ENCODE data around the gene ZNF423. TPM values are rescaled to one million over a fixed set of nuclear protein-coding genes. Genes with fewer than 3 reads are reported as not detected.

ZNF423 gene
- polyA plus RNA-seq, 4 donors: 0.54 to 10.3 (median 2.9) TPM; not detected in 1

DNA sequence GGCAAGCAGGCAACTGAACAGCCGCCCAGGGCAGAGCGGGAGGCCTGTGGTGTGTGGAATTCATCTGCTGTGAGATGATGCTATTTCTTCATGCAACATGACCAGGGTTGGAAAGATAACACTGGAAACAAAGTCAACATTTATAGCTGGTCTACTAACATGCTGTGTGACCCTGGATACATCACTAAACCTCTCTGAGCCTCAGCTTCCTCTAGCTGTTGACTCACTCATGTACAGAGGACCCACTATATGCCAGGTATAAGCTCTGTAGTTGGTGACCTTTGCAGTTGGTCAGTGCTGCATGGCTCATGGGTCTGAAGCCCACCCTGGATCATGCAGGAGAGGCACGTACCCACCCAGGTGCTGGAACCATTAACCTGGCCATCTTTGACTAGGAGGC, 180.9 kb downstream of the ZNF423 start:
- no peaks in the 10 kb centered on the region for H3K4me1 ChIP-seq (ENCODE audit: control insufficient read depth in 3 of 3, insufficient read depth in 2 of 3, low read depth in 1 of 3, low read length in 2 of 3)
- no peak for FAIRE-seq
- H3K9me3 ChIP-seq (ENCODE audit: control insufficient read depth in 2 of 2, insufficient read depth in 1 of 2, low read depth in 1 of 2, low read length in 1 of 2): peaks cover 0 to 3% of the 10 kb centered on the region in 2 donors
- WGBS, 3 donors: 89 to 90% (median 90%) methylated on average over 3 of the region's 3 CpGs
- no peaks in the 10 kb centered on the region for H3K27me3 ChIP-seq (ENCODE audit: control insufficient read depth in 3 of 3, insufficient read depth in 3 of 3, low read length in 3 of 3)
- no peak overlapping the region for H3K4me3 ChIP-seq (ENCODE audit: low read depth in 1 of 3, low read length in 3 of 3)
- H3K36me3 ChIP-seq (ENCODE audit: control insufficient read depth in 3 of 3, insufficient read depth in 2 of 3, low read depth in 1 of 3, low read length in 3 of 3): peaks cover 0 to 2% (median 0%) of the 10 kb centered on the region in 3 donors
- H3K27ac ChIP-seq (ENCODE audit: low read depth in 1 of 3, low read length in 2 of 3): no peak overlapping the region
- DNase-seq: no peak

- 88 to 91% (median 91%) methylated on average over 15 of the region's 15 CpGs for WGBS, 3 donors
- Histone ChIP-seq H3K9me3 (ENCODE audit: control insufficient read depth in 2 of 2, insufficient read depth in 1 of 2, low read depth in 1 of 2, low read length in 1 of 2) (no peaks in the 10 kb centered on the region), H3K4me3 (ENCODE audit: low read depth in 1 of 3, low read length in 3 of 3) (no peak overlapping the region), H3K36me3 (ENCODE audit: control insufficient read depth in 3 of 3, insufficient read depth in 2 of 3, low read depth in 1 of 3, low read length in 3 of 3) (peaks cover 0 to 2% (median 0%) of the 10 kb centered on the region in 3 donors), H3K27ac (ENCODE audit: low read depth in 1 of 3, low read length in 2 of 3) (no peak overlapping the region), H3K4me1 (ENCODE audit: control insufficient read depth in 3 of 3, insufficient read depth in 2 of 3, low read depth in 1 of 3, low read length in 2 of 3) (no peaks in the 10 kb centered on the region), H3K27me3 (ENCODE audit: control insufficient read depth in 3 of 3, insufficient read depth in 3 of 3, low read length in 3 of 3) (no peaks in the 10 kb centered on the region)
- FAIRE-seq (no peak), DNase-seq (no peak)
Observed at GRCh38 chr16:49674351-49674851, 181.5 kb downstream of the ZNF423 start.

DNA sequence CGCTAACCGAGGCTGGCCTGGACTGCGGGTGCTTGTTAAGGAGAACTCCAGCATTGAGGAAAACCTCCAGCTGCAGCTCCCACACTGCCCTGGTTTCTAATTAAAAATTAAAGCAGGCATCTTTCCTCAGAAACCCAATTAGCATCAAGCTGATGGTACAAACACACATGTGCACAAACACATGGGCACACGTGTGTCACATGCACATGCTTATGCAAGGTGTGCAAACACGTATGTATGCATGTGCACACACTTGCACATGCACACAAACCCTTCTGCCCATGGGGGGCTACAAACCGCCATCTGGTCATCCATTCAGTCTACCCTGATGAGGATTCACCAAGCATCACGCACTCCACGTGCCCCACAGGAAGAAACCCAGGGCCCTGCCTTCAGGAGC, 182.5 kb downstream of the ZNF423 start:
- peaks cover 0 to 2% (median 0%) of the 10 kb centered on the region in 3 donors for H3K36me3 ChIP-seq (ENCODE audit: control insufficient read depth in 3 of 3, insufficient read depth in 2 of 3, low read depth in 1 of 3, low read length in 3 of 3)
- no peak overlapping the region for H3K4me3 ChIP-seq (ENCODE audit: low read depth in 1 of 3, low read length in 3 of 3)
- H3K4me1 ChIP-seq (ENCODE audit: control insufficient read depth in 3 of 3, insufficient read depth in 2 of 3, low read depth in 1 of 3, low read length in 2 of 3): no peaks in the 10 kb centered on the region
- 83 to 90% (median 85%) methylated on average over 8 of the region's 8 CpGs for WGBS, 3 donors
- FAIRE-seq (no peak), DNase-seq (no peak)
- no peak overlapping the region for H3K27ac ChIP-seq (ENCODE audit: low read depth in 1 of 3, low read length in 2 of 3)
- H3K27me3 ChIP-seq (ENCODE audit: control insufficient read depth in 3 of 3, insufficient read depth in 3 of 3, low read length in 3 of 3): no peaks in the 10 kb centered on the region
- H3K9me3 ChIP-seq (ENCODE audit: control insufficient read depth in 2 of 2, insufficient read depth in 1 of 2, low read depth in 1 of 2, low read length in 1 of 2): no peaks in the 10 kb centered on the region

GRCh38 chr16:49672753-49673152, 183.2 kb downstream of the ZNF423 start:
- DNase-seq: no peak
- Histone ChIP-seq H3K36me3 (ENCODE audit: control insufficient read depth in 3 of 3, insufficient read depth in 2 of 3, low read depth in 1 of 3, low read length in 3 of 3) (peaks cover 0 to 2% (median 0%) of the 10 kb centered on the region in 3 donors), H3K27me3 (ENCODE audit: control insufficient read depth in 3 of 3, insufficient read depth in 3 of 3, low read length in 3 of 3) (no peaks in the 10 kb centered on the region), H3K4me3 (ENCODE audit: low read depth in 1 of 3, low read length in 3 of 3) (no peak overlapping the region), H3K9me3 (ENCODE audit: control insufficient read depth in 2 of 2, insufficient read depth in 1 of 2, low read depth in 1 of 2, low read length in 1 of 2) (no peaks in the 10 kb centered on the region), H3K27ac (ENCODE audit: low read depth in 1 of 3, low read length in 2 of 3) (no peak overlapping the region), H3K4me1 (ENCODE audit: control insufficient read depth in 3 of 3, insufficient read depth in 2 of 3, low read depth in 1 of 3, low read length in 2 of 3) (no peaks in the 10 kb centered on the region)
- no peak for FAIRE-seq
- WGBS, 3 donors: 73 to 86% (median 85%) methylated on average over 10 to 11 of the region's 11 CpGs

- DNase-seq (no peak), FAIRE-seq (no peak)
- no peaks in the 10 kb centered on the region for H3K9me3 ChIP-seq (ENCODE audit: control insufficient read depth in 2 of 2, insufficient read depth in 1 of 2, low read depth in 1 of 2, low read length in 1 of 2)
- no peak overlapping the region for H3K27ac ChIP-seq (ENCODE audit: low read depth in 1 of 3, low read length in 2 of 3)
- no peaks in the 10 kb centered on the region for H3K4me1 ChIP-seq (ENCODE audit: control insufficient read depth in 3 of 3, insufficient read depth in 2 of 3, low read depth in 1 of 3, low read length in 2 of 3)
- H3K4me3 ChIP-seq (ENCODE audit: low read depth in 1 of 3, low read length in 3 of 3): no peak overlapping the region
- WGBS, 3 donors: 72 to 84% (median 77%) methylated on average over 12 of the region's 12 CpGs
- peaks cover 0 to 2% (median 0%) of the 10 kb centered on the region in 3 donors for H3K36me3 ChIP-seq (ENCODE audit: control insufficient read depth in 3 of 3, insufficient read depth in 2 of 3, low read depth in 1 of 3, low read length in 3 of 3)
- H3K27me3 ChIP-seq (ENCODE audit: control insufficient read depth in 3 of 3, insufficient read depth in 3 of 3, low read length in 3 of 3): no peaks in the 10 kb centered on the region
Observed at GRCh38 chr16:49671333-49671732, 184.6 kb downstream of the ZNF423 start.

DNA sequence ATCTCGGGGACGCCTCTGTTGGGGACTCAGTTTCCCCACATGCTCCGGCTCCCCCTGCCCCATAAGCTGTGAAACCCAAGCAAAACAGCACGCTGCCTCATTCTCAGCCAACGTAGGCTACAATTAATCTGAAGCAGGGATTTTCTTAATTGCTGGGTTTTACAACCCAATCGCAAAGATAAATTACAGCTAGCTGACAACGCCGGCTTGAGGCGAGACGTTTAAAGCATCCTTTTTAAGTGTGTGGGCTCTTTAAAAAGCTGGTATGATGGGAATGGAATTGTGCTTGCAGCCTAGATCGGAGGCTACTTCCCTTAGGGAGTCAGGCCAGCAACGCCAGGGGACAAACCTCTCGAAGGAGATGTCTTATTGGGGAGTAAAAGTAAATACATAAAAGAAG, 185.3 kb downstream of the ZNF423 start:
- peaks cover 0 to 2% (median 0%) of the 10 kb centered on the region in 3 donors for H3K36me3 ChIP-seq (ENCODE audit: control insufficient read depth in 3 of 3, insufficient read depth in 2 of 3, low read depth in 1 of 3, low read length in 3 of 3)
- H3K4me1 ChIP-seq (ENCODE audit: control insufficient read depth in 3 of 3, insufficient read depth in 2 of 3, low read depth in 1 of 3, low read length in 2 of 3): no peaks in the 10 kb centered on the region
- H3K27ac ChIP-seq (ENCODE audit: low read depth in 1 of 3, low read length in 2 of 3): no peak overlapping the region
- no peak for FAIRE-seq
- no peaks in the 10 kb centered on the region for H3K9me3 ChIP-seq (ENCODE audit: control insufficient read depth in 2 of 2, insufficient read depth in 1 of 2, low read depth in 1 of 2, low read length in 1 of 2)
- H3K4me3 ChIP-seq (ENCODE audit: low read depth in 1 of 3, low read length in 3 of 3): no peak overlapping the region
- no peaks in the 10 kb centered on the region for H3K27me3 ChIP-seq (ENCODE audit: control insufficient read depth in 3 of 3, insufficient read depth in 3 of 3, low read length in 3 of 3)
- 41 to 67% (median 45%) methylated on average over 13 of the region's 13 CpGs for WGBS, 3 donors
- DNase-seq: no peak

GRCh38 chr16:49665482-49666230, 190.3 kb downstream of the ZNF423 start:
- Histone ChIP-seq H3K27me3 (ENCODE audit: control insufficient read depth in 3 of 3, insufficient read depth in 3 of 3, low read length in 3 of 3) (no peaks in the 10 kb centered on the region), H3K36me3 (ENCODE audit: control insufficient read depth in 3 of 3, insufficient read depth in 2 of 3, low read depth in 1 of 3, low read length in 3 of 3) (no peaks in the 10 kb centered on the region), H3K9me3 (ENCODE audit: control insufficient read depth in 2 of 2, insufficient read depth in 1 of 2, low read depth in 1 of 2, low read length in 1 of 2) (no peaks in the 10 kb centered on the region), H3K27ac (ENCODE audit: low read depth in 1 of 3, low read length in 2 of 3) (no peak overlapping the region), H3K4me3 (ENCODE audit: low read depth in 1 of 3, low read length in 3 of 3) (no peak overlapping the region), H3K4me1 (ENCODE audit: control insufficient read depth in 3 of 3, insufficient read depth in 2 of 3, low read depth in 1 of 3, low read length in 2 of 3) (peaks cover 0 to 12% (median 4%) of the 10 kb centered on the region in 3 donors)
- DNase-seq (no peak), FAIRE-seq (no peak)
- WGBS, 3 donors: 80 to 83% (median 82%) methylated on average over 18 of the region's 18 CpGs

- DNase-seq (peak in 1 of 2 donors; percentile 21), FAIRE-seq (no peak)
- Histone ChIP-seq H3K4me1 (ENCODE audit: control insufficient read depth in 3 of 3, insufficient read depth in 2 of 3, low read depth in 1 of 3, low read length in 2 of 3) (peaks cover 0 to 12% (median 4%) of the 10 kb centered on the region in 3 donors), H3K27me3 (ENCODE audit: control insufficient read depth in 3 of 3, insufficient read depth in 3 of 3, low read length in 3 of 3) (no peaks in the 10 kb centered on the region), H3K27ac (ENCODE audit: low read depth in 1 of 3, low read length in 2 of 3) (peak overlapping the region in 2 of 3 donors; percentile 1 to 11), H3K9me3 (ENCODE audit: control insufficient read depth in 2 of 2, insufficient read depth in 1 of 2, low read depth in 1 of 2, low read length in 1 of 2) (no peaks in the 10 kb centered on the region), H3K4me3 (ENCODE audit: low read depth in 1 of 3, low read length in 3 of 3) (no peak overlapping the region), H3K36me3 (ENCODE audit: control insufficient read depth in 3 of 3, insufficient read depth in 2 of 3, low read depth in 1 of 3, low read length in 3 of 3) (no peaks in the 10 kb centered on the region)
- WGBS, 3 donors: 62 to 73% (median 68%) methylated on average over 32 to 37 of the region's 37 CpGs
Observed at GRCh38 chr16:49664221-49665215, 191.4 kb downstream of the ZNF423 start.

Data from small intestine (tissue), 7 donors.